Measurements from ENCODE around the gene PNLIPRP1. TPM values are rescaled to one million over a fixed set of nuclear protein-coding genes. Genes with fewer than 3 reads are reported as not detected.

PNLIPRP1 gene
- total RNA-seq, 1 donor, result not detected

DNA sequence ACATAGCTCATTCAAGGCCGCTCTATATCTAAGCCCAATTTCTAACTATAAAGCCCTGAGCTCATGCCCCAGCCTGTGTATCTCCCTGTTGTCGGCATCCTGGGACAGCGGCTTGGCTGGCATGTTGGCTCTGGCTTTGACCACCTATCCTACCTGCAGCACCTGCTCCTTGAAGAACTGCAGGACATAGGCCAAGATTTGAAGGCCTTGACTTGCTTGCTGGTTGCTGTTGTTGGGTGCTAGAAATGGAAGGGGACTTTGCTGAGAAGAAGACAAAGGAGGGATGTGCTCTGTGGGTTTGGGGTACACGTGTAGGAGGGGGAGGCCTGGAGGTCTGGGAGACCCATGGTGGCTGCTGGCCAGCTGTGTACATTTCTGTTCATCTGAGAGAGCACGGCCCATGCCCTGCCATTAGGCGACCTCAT, 41.1 kb downstream of the PNLIPRP1 start:
- Histone ChIP-seq H2AFZ (ENCODE audit: low read length) (no peak overlapping the region), H3K4me3 (ENCODE audit: insufficient read depth, low read length) (no peak overlapping the region), H3K4me2 (ENCODE audit: insufficient read depth, low read length) (no peak overlapping the region), H3K27ac (ENCODE audit: low read depth, low read length) (no peak overlapping the region), H3K79me2 (ENCODE audit: insufficient read depth, low read length) (no peaks in the 10 kb centered on the region), H3K36me3 (ENCODE audit: insufficient read depth, low read length) (no peaks in the 10 kb centered on the region), H3K27me3 (ENCODE audit: insufficient read depth, low read length) (no peaks in the 10 kb centered on the region), H3K9me3 (ENCODE audit: low read depth, low read length) (no peaks in the 10 kb centered on the region), H3K4me1 (ENCODE audit: insufficient read depth, low read length) (no peaks in the 10 kb centered on the region), H4K20me1 (ENCODE audit: insufficient read depth, low read length) (no peaks in the 10 kb centered on the region)
- no peak for TF ChIP-seq CTCF (IDR thresholded peaks at IDR 0.05; ENCODE audit: extremely low read depth, low read depth, low read length)
- no peak for DNase-seq (ENCODE audit: insufficient read length, low spot score, missing footprints)

GRCh38 chr10:116632596-116633215, 41.9 kb downstream of the PNLIPRP1 start:
- TF ChIP-seq CTCF (IDR thresholded peaks at IDR 0.05; ENCODE audit: extremely low read depth, low read depth, low read length), result no peak
- no peaks in the 10 kb centered on the region for H3K9me3 ChIP-seq (ENCODE audit: low read depth, low read length)
- H3K4me1 ChIP-seq (ENCODE audit: insufficient read depth, low read length), result no peaks in the 10 kb centered on the region
- no peaks in the 10 kb centered on the region for H3K36me3 ChIP-seq (ENCODE audit: insufficient read depth, low read length)
- no peaks in the 10 kb centered on the region for H3K27me3 ChIP-seq (ENCODE audit: insufficient read depth, low read length)
- no peaks in the 10 kb centered on the region for H4K20me1 ChIP-seq (ENCODE audit: insufficient read depth, low read length)
- no peak overlapping the region for H3K4me2 ChIP-seq (ENCODE audit: insufficient read depth, low read length)
- no peak overlapping the region for H2AFZ ChIP-seq (ENCODE audit: low read length)
- no peaks in the 10 kb centered on the region for H3K79me2 ChIP-seq (ENCODE audit: insufficient read depth, low read length)
- no peak for DNase-seq (ENCODE audit: insufficient read length, low spot score, missing footprints)
- H3K27ac ChIP-seq (ENCODE audit: low read depth, low read length), result no peak overlapping the region
- no peak overlapping the region for H3K4me3 ChIP-seq (ENCODE audit: insufficient read depth, low read length)

GRCh38 chr10:116633216-116633600, 42.4 kb downstream of the PNLIPRP1 start:
- H4K20me1 ChIP-seq (ENCODE audit: insufficient read depth, low read length), result no peaks in the 10 kb centered on the region
- no peak overlapping the region for H3K4me3 ChIP-seq (ENCODE audit: insufficient read depth, low read length)
- no peaks in the 10 kb centered on the region for H3K9me3 ChIP-seq (ENCODE audit: low read depth, low read length)
- no peak overlapping the region for H2AFZ ChIP-seq (ENCODE audit: low read length)
- no peaks in the 10 kb centered on the region for H3K36me3 ChIP-seq (ENCODE audit: insufficient read depth, low read length)
- no peak overlapping the region for H3K4me2 ChIP-seq (ENCODE audit: insufficient read depth, low read length)
- no peaks in the 10 kb centered on the region for H3K4me1 ChIP-seq (ENCODE audit: insufficient read depth, low read length)
- H3K79me2 ChIP-seq (ENCODE audit: insufficient read depth, low read length), result no peaks in the 10 kb centered on the region
- H3K27me3 ChIP-seq (ENCODE audit: insufficient read depth, low read length), result no peaks in the 10 kb centered on the region
- H3K27ac ChIP-seq (ENCODE audit: low read depth, low read length), result no peak overlapping the region
- no peak for DNase-seq (ENCODE audit: insufficient read length, low spot score, missing footprints)
- no peak for TF ChIP-seq CTCF (IDR thresholded peaks at IDR 0.05; ENCODE audit: extremely low read depth, low read depth, low read length)

DNA sequence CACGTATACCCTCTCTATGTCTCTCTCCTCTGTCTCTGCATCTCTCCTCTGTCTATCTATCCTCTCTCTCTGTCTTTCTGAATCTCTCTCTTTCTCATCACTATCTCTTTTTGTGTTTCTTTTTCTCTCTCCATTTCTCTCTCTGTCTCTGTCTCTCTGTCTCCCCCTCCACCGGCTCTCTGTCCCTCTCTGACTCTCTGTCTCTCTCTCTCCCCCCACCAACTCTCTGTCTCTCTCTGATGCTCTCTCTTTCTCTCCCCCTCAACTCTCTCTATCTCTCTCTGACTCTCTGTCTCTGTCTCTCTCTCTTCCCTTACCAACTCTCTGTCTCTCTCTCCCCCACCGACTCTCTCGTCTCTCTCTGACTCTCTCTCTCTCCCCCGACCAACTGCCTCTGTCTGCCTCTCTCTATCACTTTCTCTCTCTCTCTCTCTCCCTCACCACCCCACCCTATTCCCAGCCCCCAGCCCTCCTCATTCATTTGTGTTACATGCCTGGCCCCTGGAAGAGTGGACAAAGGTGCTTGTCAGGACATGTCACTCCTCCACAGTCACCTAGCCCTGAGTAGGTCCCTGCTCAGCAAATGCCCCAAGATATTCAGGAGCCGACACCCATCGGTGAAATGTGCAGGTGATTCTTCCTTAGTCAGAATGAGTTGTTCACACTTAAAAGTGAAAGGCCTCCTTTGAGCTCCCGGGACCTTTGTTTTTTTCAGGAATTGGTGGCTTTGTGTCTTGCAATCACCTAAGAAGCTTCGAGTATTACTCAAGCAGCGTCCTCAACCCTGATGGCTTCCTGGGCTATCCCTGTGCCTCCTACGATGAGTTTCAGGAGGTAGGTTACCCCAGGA, 43.6 kb downstream of the PNLIPRP1 start:
- no peak for DNase-seq (ENCODE audit: insufficient read length, low spot score, missing footprints)
- no peak for TF ChIP-seq CTCF (IDR thresholded peaks at IDR 0.05; ENCODE audit: extremely low read depth, low read depth, low read length)
- H3K4me2 ChIP-seq (ENCODE audit: insufficient read depth, low read length), result no peak overlapping the region
- no peaks in the 10 kb centered on the region for H3K4me1 ChIP-seq (ENCODE audit: insufficient read depth, low read length)
- H3K4me3 ChIP-seq (ENCODE audit: insufficient read depth, low read length), result no peak overlapping the region
- no peaks in the 10 kb centered on the region for H3K36me3 ChIP-seq (ENCODE audit: insufficient read depth, low read length)
- H4K20me1 ChIP-seq (ENCODE audit: insufficient read depth, low read length), result no peaks in the 10 kb centered on the region
- H3K79me2 ChIP-seq (ENCODE audit: insufficient read depth, low read length), result no peaks in the 10 kb centered on the region
- no peak overlapping the region for H2AFZ ChIP-seq (ENCODE audit: low read length)
- H3K9me3 ChIP-seq (ENCODE audit: low read depth, low read length), result no peaks in the 10 kb centered on the region
- no peaks in the 10 kb centered on the region for H3K27me3 ChIP-seq (ENCODE audit: insufficient read depth, low read length)
- H3K27ac ChIP-seq (ENCODE audit: low read depth, low read length), result no peak overlapping the region

Data from osteoblast (primary cell).